Choroid plexus epithelial cell (primary cell): Measurements from ENCODE around the gene HPCAL1.
A peak's percentile ranks its signal among the peaks of the same experiment; 100 is the strongest.

Source experiments
- DNase-seq: peaks from one replicate; pipeline ENCODE4 v3.0.0-alpha.2; 2010; ENCODE audit warnings: low read depth
- H3K4me3 ChIP-seq: 2 replicates; pipeline ENCODE4 v1.5.1; 2011; ENCODE audit warnings: low read depth, mild to moderate bottlenecking, control low read depth, low read length, moderate library complexity
- CTCF ChIP-seq: conservative IDR thresholded peaks from 2 replicates; pipeline ENCODE4 v1.5.1; 2011; ENCODE audit warnings: low read depth, mild to moderate bottlenecking, control low read depth, inconsistent platforms, low read length, moderate library complexity

Gene HPCAL1

GRCh38 chr2:10424051-10424450 is 121.3 kb downstream of the HPCAL1 start:
- no peak overlapping the region for H3K4me3 ChIP-seq
- DNase-seq: peak; percentile 99
- no peak for TF ChIP-seq CTCF

GRCh38 chr2:10424916-10425505 is 122.3 kb downstream of the HPCAL1 start:
- H3K4me3 ChIP-seq: no peak overlapping the region
- DNase-seq: no peak
- TF ChIP-seq CTCF: no peak

- no peak overlapping the region for H3K4me3 ChIP-seq
- DNase-seq: no peak
- no peak for TF ChIP-seq CTCF
Measured at GRCh38 chr2:10425699-10426098, 123.0 kb downstream of the HPCAL1 start.

GRCh38 chr2:10426726-10427617 is 124.3 kb downstream of the HPCAL1 start:
- no peak overlapping the region for H3K4me3 ChIP-seq
- TF ChIP-seq CTCF: no peak
- DNase-seq: no peak

- TF ChIP-seq CTCF: no peak
- no peak overlapping the region for H3K4me3 ChIP-seq
- DNase-seq: peak; percentile 19
Measured at GRCh38 chr2:10427618-10427949, 124.9 kb downstream of the HPCAL1 start.

- no peak for DNase-seq
- H3K4me3 ChIP-seq: no peak overlapping the region
- TF ChIP-seq CTCF: no peak
Measured at GRCh38 chr2:10428355-10428754, 125.7 kb downstream of the HPCAL1 start.

- TF ChIP-seq CTCF: no peak
Measured at GRCh38 chr2:10428924-10429323, 126.2 kb downstream of the HPCAL1 start.

More at GRCh38 chr2:10428924-10429323, 126.2 kb downstream of the HPCAL1 start:
- DNase-seq: no peak
- no peak overlapping the region for H3K4me3 ChIP-seq
